ENCODE data around the gene MC1R.
"Not testable (repeated sequence)": the region's sequence is repeated elsewhere in the genome, so short reads cannot be mapped to it uniquely, and the experiment has no call there.

The MC1R gene

GRCh38 chr16:89965447-89966225 is 47.0 kb downstream of the MC1R start:
- no peak for DNase-seq

GRCh38 chr16:89966756-89967155 is 48.1 kb downstream of the MC1R start:
- no peak for DNase-seq

- not testable (repeated sequence) for DNase-seq
Observed at GRCh38 chr16:89967436-89967835, 48.8 kb downstream of the MC1R start.

GRCh38 chr16:89968074-89968473 is 49.4 kb downstream of the MC1R start:
- not testable (repeated sequence) for DNase-seq

GRCh38 chr16:89969741-89970410 is 51.2 kb downstream of the MC1R start:
- no peak for DNase-seq

Data from NCI-H2227 treated with DMSO at 0.1 percent for 48 hours (cell line).